Loucy (cell line): Measurements from ENCODE around the gene IL18R1.

Experiments
- EZH2phosphoT487 ChIP-seq: fragments of 200-600 bp; IDR thresholded peaks from 2 replicates; pipeline ENCODE4 v1.6.1; 2018; ENCODE audit warnings: antibody characterized with exemption, mild to moderate bottlenecking, moderate library complexity, borderline replicate concordance
- TF ChIP-seq, protein P1 (sequence below): fragments of 200-600 bp; sonication (generic); conservative IDR thresholded peaks from 2 replicates; pipeline ENCODE4 v1.5.1; 2014; ENCODE audit warnings: mild to moderate bottlenecking, antibody characterized with exemption, low read length

DNA sequence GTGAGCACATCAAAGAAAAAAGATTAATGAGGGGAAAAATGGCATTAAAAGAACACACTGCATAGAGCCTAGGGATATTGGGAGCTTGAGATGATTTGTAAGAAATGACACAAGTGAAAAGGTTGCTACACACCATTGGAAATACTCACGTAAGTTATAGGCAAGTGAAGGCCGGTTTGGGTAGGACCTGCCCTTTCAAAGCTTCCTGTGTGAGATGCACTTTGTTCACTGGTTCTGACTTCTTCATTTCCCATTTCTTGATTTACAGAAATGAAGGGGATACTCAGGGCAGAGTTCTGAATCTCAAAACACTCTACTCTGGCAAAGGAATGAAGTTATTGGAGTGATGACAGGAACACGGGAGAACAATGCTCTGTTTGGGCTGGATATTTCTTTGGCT lies 67.3 kb downstream of the IL18R1 start, which contains the start of gene IL18RAP:
- TF ChIP-seq, protein P1, sequence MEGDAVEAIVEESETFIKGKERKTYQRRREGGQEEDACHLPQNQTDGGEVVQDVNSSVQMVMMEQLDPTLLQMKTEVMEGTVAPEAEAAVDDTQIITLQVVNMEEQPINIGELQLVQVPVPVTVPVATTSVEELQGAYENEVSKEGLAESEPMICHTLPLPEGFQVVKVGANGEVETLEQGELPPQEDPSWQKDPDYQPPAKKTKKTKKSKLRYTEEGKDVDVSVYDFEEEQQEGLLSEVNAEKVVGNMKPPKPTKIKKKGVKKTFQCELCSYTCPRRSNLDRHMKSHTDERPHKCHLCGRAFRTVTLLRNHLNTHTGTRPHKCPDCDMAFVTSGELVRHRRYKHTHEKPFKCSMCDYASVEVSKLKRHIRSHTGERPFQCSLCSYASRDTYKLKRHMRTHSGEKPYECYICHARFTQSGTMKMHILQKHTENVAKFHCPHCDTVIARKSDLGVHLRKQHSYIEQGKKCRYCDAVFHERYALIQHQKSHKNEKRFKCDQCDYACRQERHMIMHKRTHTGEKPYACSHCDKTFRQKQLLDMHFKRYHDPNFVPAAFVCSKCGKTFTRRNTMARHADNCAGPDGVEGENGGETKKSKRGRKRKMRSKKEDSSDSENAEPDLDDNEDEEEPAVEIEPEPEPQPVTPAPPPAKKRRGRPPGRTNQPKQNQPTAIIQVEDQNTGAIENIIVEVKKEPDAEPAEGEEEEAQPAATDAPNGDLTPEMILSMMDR: no peak
- TF ChIP-seq EZH2phosphoT487: no peak
